IPS-20b (cell line): Measurements from ENCODE around the gene YRDC.
A peak's percentile ranks its signal among the peaks of the same experiment; 100 is the strongest.
"Not testable (repeated sequence)": the region's sequence is repeated elsewhere in the genome, so short reads cannot be mapped to it uniquely, and the experiment has no call there.

Experiments
- H3K27ac ChIP-seq: one replicate; pipeline ENCODE4 v1.5.1; 2013; ENCODE audit warnings: low read length
- H3K27me3 ChIP-seq: 2 replicates; pipeline ENCODE4 v1.6.1; 2013; ENCODE audit warnings: mild to moderate bottlenecking, low read length, inconsistent platforms; ENCODE audit not compliant: insufficient read depth
- H3K36me3 ChIP-seq: 2 replicates; pipeline ENCODE4 v1.6.1; 2013; ENCODE audit warnings: low read depth, mild to moderate bottlenecking, inconsistent platforms, low read length, moderate library complexity; ENCODE audit not compliant: insufficient read depth
- H3K4me1 ChIP-seq: 2 replicates; pipeline ENCODE4 v1.6.1; 2013; ENCODE audit warnings: mild to moderate bottlenecking, control low read depth, inconsistent platforms, low read length, moderate library complexity; ENCODE audit not compliant: insufficient read depth
- H3K4me3 ChIP-seq: 2 replicates; pipeline ENCODE4 v1.5.1; 2013; ENCODE audit warnings: mild to moderate bottlenecking, low read length, inconsistent platforms
- H3K9ac ChIP-seq: 2 replicates; pipeline ENCODE4 v1.6.1; 2013; ENCODE audit warnings: low read depth, mild to moderate bottlenecking, inconsistent platforms, low read length, moderate library complexity
- H3K9me3 ChIP-seq: 2 replicates; pipeline ENCODE4 v1.6.1; 2013; ENCODE audit warnings: mild to moderate bottlenecking, low read depth, low read length, inconsistent platforms; ENCODE audit not compliant: insufficient read depth

Gene YRDC

DNA sequence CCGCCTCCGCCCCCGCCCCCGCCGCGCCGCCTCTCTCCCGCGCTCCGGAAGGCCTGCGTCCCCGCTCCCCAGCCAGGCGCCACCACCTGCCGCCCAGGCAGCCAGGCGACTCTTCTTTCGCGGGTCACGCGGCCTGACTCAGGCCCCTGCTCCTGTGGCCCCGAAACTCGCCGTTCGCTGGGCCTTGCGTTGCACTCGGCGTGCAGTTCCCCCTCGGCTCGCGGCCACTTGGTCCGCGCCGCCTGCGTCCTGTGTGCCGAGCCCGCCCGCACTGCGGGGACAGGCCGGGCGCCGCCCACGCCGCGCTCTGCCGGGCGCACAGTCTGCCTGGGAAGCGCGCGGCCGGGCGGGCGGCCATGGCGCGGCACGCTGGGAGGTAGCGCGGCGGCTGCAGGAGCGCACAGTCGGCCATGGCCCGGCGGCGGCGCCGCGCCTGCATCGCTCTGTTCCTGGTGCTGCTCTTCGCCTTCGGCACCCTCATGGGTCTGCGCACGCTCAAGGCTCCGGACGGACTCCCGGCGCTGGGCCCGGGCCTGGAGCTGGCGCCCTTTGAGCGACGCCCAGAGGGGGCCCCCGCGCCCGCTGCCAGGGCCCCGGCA is 14.1 kb downstream of the YRDC start, which contains the start of gene MANEAL:
TSS of gene MANEAL (plus strand) at position 75 of the 599 bp plus-strand sequence. CDS start at position 411, 336 bp downstream.
- Histone ChIP-seq H3K9me3 (no peaks in the 10 kb centered on the region), H3K4me3 (peak within 1 kb of the TSS; percentile 66), H3K9ac (no peak within 1 kb of the TSS), H3K27ac (no peak within 1 kb of the TSS), H3K27me3 (peaks cover 71% of the 10 kb centered on the region), H3K36me3 (no peaks in the 10 kb centered on the region), H3K4me1 (peaks cover 5% of the 10 kb centered on the region; the same call in 1 of the 2 replicates)

DNA sequence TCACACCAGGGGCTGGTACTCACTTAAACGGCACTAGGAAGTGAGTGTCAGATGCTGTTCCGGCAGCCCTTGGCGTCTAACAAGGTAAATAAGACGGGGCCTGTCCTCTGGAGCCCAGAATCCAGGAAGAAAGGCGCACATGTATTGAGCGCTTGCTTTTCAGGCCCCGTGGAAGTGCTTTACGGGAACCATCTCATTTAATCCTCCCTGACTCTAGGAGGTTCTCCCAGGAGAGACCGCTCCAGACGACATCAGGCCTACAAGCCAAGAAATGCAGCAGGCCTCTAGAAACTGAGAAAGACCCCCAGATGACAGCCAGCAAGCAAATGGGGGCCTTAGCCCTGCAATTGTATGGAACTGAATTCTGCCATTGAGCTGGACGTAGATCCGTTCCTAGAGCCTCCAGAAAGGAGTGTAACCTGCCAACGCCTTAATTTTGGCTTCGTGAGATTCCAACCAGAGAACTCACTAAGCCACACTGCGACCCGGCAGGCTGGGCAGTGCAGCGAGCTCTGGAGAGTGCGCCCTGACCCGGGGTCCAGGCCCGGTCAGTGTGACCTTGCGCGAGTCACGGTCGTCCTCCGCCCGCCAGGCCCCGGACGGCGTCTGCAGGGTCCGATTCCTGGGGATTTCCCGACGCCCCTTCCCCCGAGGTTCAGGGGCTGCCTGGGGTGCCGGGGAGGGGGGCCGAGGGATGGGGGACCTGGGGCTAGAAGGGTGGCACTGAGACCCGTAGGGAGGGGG is 14.9 kb downstream of the YRDC start:
- peaks cover 79% of the 10 kb centered on the region for H3K27me3 ChIP-seq

DNA sequence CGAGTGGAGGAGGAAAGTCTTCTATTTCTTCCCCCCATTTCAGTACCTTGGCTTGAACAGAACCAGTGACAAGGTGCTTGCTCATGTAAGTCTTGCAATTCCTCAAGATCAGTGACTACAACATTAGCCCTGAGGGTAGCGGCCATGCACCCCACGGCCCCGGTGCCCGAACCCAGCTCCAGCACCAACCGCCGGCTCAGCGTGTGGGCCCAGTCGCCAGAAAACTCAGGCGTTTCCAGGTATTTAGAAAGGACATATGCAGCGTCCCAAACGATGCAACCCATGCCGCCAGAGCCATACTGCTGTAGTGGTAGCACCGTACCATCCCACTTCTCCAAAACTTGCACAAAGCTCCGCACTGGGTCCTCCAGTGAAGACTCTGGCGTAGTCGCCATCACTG is 25.5 kb downstream of the YRDC start:
- Histone ChIP-seq H3K36me3 (no peaks in the 10 kb centered on the region), H3K9me3 (no peaks in the 10 kb centered on the region), H3K9ac (no peak overlapping the region), H3K4me1 (no peaks in the 10 kb centered on the region), H3K27me3 (peaks cover 51% of the 10 kb centered on the region), H3K27ac (no peak overlapping the region), H3K4me3 (no peak overlapping the region)

More for the DNA sequence above, 14.9 kb downstream of the YRDC start:
- no peaks in the 10 kb centered on the region for H3K36me3 ChIP-seq
- no peaks in the 10 kb centered on the region for H3K9me3 ChIP-seq
- peaks cover 5% of the 10 kb centered on the region; the same call in 1 of the 2 replicates for H3K4me1 ChIP-seq
- no peak overlapping the region for H3K27ac ChIP-seq
- no peak overlapping the region for H3K9ac ChIP-seq
- peak overlapping the region; percentile 43; the same call in 1 of the 2 replicates for H3K4me3 ChIP-seq

DNA sequence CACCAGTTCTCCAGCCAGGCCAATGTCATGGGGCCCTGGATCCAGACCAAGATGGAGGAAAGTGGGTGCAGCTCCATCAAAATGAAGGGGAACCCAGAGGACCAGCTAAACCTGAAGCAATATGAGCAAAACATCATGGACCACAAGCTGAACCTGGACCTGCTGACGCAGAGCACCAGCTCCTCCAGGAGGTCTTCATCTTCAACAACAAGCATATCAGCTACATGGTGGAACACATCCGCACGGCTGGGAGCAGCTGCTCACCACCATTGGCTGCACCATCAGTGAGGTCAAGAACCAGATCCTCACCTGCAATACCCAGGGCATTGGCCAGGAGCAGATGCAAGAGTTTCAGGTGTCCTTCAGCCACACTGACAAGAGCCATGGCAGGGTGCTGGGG is 29.4 kb downstream of the YRDC start:
- H3K4me1 ChIP-seq, result no peaks in the 10 kb centered on the region
- peaks cover 47% of the 10 kb centered on the region; the same call in 1 of the 2 replicates for H3K27me3 ChIP-seq
- H3K27ac ChIP-seq, result no peak overlapping the region
- H3K9ac ChIP-seq, result no peak overlapping the region
- H3K36me3 ChIP-seq, result no peaks in the 10 kb centered on the region
- H3K4me3 ChIP-seq, result no peak overlapping the region
- H3K9me3 ChIP-seq, result no peaks in the 10 kb centered on the region

DNA sequence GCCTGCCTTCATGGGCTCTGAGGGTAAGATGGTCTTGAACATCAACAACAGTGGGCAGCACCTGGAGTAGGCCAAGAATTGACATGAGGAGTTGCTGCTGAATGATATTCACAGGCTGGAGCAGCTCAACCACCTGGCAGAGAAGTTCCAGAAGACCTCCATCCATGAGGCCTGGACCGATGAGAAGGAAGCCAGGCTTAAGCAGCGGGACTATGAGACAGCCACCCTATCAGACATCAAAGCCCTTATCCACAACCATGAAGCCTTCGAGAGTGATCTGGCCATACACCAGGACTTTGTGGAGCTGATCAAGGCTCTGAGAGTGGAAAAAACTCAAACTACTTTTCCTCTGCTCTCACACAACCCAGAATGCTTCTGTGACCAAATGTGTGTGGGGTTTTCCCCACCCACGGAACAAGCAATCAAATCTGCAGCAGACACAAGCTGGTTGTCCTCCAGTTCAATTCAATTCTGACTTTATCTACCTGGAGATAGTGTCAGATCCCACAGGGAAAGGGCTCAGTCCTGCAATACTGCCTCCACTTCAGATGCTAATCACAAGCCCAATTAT is 31.0 kb downstream of the YRDC start:
- H3K4me3 ChIP-seq, result no peak overlapping the region
- H3K36me3 ChIP-seq, result no peaks in the 10 kb centered on the region
- peaks cover 42% of the 10 kb centered on the region; the same call in 1 of the 2 replicates for H3K27me3 ChIP-seq
- no peaks in the 10 kb centered on the region for H3K4me1 ChIP-seq
- H3K27ac ChIP-seq, result no peak overlapping the region
- H3K9ac ChIP-seq, result no peak overlapping the region
- H3K9me3 ChIP-seq, result no peaks in the 10 kb centered on the region

DNA sequence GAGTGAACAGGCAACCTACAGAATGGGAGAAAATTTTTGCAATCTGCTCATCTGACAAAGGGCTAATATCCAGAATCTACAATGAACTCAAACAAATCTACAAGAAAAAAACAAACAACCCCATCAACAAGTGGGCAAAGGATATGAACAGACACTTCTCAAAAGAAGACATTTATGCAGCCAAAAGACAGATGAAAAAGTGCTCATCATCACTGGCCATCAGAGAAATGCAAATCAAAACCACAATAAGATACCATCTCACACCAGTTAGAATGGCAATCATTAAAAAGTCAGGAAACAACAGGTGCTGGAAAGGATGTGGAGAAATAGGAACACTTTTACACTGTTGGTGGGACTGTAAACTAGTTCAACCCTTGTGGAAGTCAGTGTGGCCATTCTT is 36.6 kb downstream of the YRDC start:
- H3K9me3 ChIP-seq, H3K9ac ChIP-seq, H3K36me3 ChIP-seq, H3K27ac ChIP-seq, H3K4me3 ChIP-seq, H3K4me1 ChIP-seq: not testable (repeated sequence)
- peaks cover 46% of the 10 kb centered on the region for H3K27me3 ChIP-seq

DNA sequence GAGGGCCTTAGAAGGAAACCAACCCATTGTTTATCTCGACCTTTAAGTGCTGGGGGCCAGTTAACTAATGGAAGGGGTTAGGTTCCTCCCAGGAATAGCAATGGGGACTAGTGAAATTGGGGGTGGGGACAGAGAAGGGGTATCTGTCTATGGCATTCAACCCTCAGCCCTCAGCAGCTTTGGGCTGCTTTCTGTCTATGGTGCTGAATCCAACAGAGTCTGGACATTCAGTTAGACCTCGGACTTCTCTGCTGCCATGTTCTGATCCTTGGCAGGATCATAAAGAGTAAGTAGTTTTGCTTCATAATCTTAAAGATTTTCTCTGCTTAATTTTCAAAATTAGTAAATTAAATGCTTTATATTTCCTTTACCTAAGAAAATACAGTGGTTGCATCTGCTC is 40.5 kb downstream of the YRDC start:
- no peak overlapping the region for H3K27ac ChIP-seq
- no peak overlapping the region for H3K9ac ChIP-seq
- peaks cover 85% of the 10 kb centered on the region for H3K27me3 ChIP-seq
- H3K9me3 ChIP-seq, result no peaks in the 10 kb centered on the region
- peaks cover 6% of the 10 kb centered on the region; the same call in 1 of the 2 replicates for H3K4me1 ChIP-seq
- no peak overlapping the region for H3K4me3 ChIP-seq
- no peaks in the 10 kb centered on the region for H3K36me3 ChIP-seq

DNA sequence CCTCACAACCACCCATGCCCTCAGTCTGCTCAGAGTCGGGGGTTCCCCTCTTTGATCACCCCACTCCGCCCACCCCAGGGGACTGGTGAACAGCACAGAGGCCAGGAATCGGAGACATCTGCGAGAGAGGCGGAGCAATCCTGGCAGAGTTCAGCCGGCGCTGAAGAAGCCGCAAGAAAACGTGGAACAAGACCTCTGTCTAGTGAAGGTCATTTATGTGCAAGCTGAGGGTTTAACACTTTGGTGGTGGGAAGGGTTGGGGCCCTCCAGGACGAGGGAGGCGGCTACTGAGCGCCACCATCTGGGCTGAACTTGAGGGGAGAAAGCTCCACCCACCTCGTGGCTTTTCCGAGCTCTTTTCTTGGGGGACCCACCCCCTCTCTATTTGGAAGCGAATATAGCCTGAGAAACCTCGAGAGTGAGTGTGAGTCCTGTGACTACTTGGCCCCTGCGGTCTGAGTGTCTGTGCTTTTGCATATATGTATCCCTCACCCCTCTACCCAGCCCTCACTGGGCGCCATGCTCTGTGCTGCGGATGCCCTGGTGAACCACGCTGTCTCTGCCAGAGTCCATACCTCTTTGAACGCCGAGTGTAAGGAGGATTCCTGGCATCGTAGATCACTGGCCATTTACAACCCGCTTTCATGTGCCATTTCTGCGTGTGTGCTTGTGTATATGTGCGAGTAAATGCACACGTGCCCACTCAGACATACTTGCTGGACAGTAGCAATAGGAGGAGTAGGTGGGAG is 41.9 kb downstream of the YRDC start:
- no peaks in the 10 kb centered on the region for H3K9me3 ChIP-seq
- peaks cover 99% of the 10 kb centered on the region for H3K27me3 ChIP-seq
- H3K4me3 ChIP-seq, result peak overlapping the region; percentile 59
- peaks cover 6% of the 10 kb centered on the region; the same call in 1 of the 2 replicates for H3K4me1 ChIP-seq
- H3K27ac ChIP-seq, result no peak overlapping the region
- no peaks in the 10 kb centered on the region for H3K36me3 ChIP-seq
- H3K9ac ChIP-seq, result no peak overlapping the region

DNA sequence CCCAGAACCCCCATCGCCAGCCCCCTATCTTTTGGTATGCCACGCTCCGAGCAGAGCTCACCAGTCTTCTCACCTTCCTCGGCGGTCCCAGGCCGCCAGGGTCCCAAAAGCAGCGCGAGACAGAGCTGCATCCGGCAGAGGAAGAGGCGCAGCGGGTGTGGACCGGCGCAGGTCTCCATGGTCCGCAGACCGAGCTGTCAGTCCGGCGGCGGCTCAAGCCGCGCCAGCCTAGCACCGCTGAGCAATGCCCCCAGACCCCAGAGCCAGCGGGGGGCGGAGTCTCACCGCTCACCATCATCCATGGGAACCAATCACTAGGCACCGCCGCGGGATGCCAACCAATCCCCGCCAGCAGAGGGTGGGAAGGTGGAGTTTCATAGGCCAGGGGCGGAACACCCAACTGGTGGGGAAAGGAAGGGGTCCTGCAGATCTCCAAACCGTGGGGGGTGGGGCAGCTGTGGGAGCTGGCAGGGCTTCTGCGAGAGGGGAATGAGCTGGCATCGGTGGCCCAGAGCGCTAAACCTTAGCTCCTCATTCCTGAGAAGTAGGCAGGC is 43.0 kb downstream of the YRDC start, which contains the start of gene EPHA10:
TSS of gene EPHA10 (minus strand) at position 233 of the 554 bp plus-strand sequence. CDS start at position 179, 54 bp downstream.
- Histone ChIP-seq H3K36me3 (no peaks in the 10 kb centered on the region), H3K4me1 (peaks cover 6% of the 10 kb centered on the region; the same call in 1 of the 2 replicates), H3K9me3 (no peaks in the 10 kb centered on the region), H3K9ac (no peak within 1 kb of the TSS), H3K27ac (no peak within 1 kb of the TSS), H3K27me3 (peaks cover 100% of the 10 kb centered on the region), H3K4me3 (peak within 1 kb of the TSS; percentile 59; the same call in 1 of the 2 replicates)

DNA sequence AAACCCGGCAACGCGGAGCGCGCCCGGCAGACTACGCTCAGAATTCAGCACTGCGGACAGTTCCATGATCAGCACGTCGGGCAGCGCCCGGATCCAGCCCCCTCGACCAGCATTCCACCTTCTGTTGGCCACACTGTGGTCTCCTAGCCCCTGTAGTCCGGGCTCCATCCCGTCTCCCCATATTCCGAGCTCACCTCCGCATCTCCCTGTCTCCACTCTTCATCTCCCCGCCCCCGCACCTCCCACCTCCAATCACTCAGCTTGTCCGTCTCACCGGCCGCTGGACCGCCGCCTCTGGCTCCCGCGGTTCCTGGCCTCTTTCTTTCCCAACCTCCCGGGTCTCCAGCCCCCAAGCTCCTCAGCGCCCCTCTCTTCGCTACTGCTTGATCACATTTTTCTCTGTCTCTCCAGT is 43.6 kb downstream of the YRDC start:
- Histone ChIP-seq H3K9me3 (no peaks in the 10 kb centered on the region), H3K27me3 (peaks cover 100% of the 10 kb centered on the region), H3K4me3 (peak overlapping the region; percentile 59; the same call in 1 of the 2 replicates)

More for the DNA sequence above, 43.6 kb downstream of the YRDC start:
- Histone ChIP-seq H3K36me3 (no peaks in the 10 kb centered on the region), H3K27ac (no peak overlapping the region), H3K9ac (no peak overlapping the region), H3K4me1 (peaks cover 6% of the 10 kb centered on the region; the same call in 1 of the 2 replicates)
